OCI-LY7 (cell line): ENCODE results near the gene AGTRAP. TPM values are rescaled to one million over a fixed set of nuclear protein-coding genes. Genes with fewer than 3 reads are reported as not detected.

Source experiments
- BruUV-seq: library from RNA; stranded (reverse); fragments of 400-500 nt; replicated peaks from 2 replicates; lab custom pipeline; 2021; lab: Mats Ljungman, UMichigan
- CTCF ChIA-PET: fragments of 300-600 bp; sonication (Branson Sonifier 250); formaldehyde crosslinking; loops from one replicate; lab custom pipeline; 2022; ENCODE audit warnings: antibody characterized with exemption; ENCODE audit not compliant: unreplicated experiment; lab: Charles Lee
- POLR2A ChIA-PET: fragments of 300-600 bp; sonication (Branson Sonifier 250); formaldehyde crosslinking; loops from one replicate; lab custom pipeline; 2022; ENCODE audit warnings: antibody characterized with exemption; lab: Charles Lee
- DNase-seq: peaks from one replicate; pipeline ENCODE4 v3.0.0-alpha.2; 2015; ENCODE audit warnings: low spot score
- H2AFZ ChIP-seq: fragments of 200-600 bp; sonication (generic), shearing (Covaris generic); 2 replicates; pipeline ENCODE4 v1.6.1; 2014; ENCODE audit warnings: mild to moderate bottlenecking, antibody characterized with exemption, low read length, moderate library complexity
- H3K27ac ChIP-seq: fragments of 200-600 bp; sonication (generic); 2 replicates; pipeline ENCODE4 v1.5.1; 2014; ENCODE audit warnings: mixed run types, low read depth, mild to moderate bottlenecking, moderate library complexity, low read length, inconsistent platforms; ENCODE audit not compliant: poor library complexity, severe bottlenecking
- H3K36me3 ChIP-seq: fragments of 200-600 bp; sonication (generic); 2 replicates; pipeline ENCODE4 v1.6.1; 2014; ENCODE audit warnings: mild to moderate bottlenecking, antibody characterized with exemption, low read length, moderate library complexity, mixed read lengths; ENCODE audit not compliant: insufficient read depth
- H3K4me1 ChIP-seq: fragments of 200-600 bp; sonication (generic); 2 replicates; pipeline ENCODE4 v1.5.1; 2014; ENCODE audit warnings: mild to moderate bottlenecking, low read length; ENCODE audit not compliant: insufficient read depth, poor library complexity, severe bottlenecking
- H3K4me2 ChIP-seq: fragments of 200-600 bp; sonication (generic); 2 replicates; pipeline ENCODE4 v1.6.1; 2014; ENCODE audit warnings: mild to moderate bottlenecking, low read length
- H3K4me3 ChIP-seq: fragments of 200-600 bp; sonication (generic); 2 replicates; pipeline ENCODE4 v1.5.1; 2014; ENCODE audit warnings: mild to moderate bottlenecking, low read depth, low read length; ENCODE audit not compliant: poor library complexity, severe bottlenecking
- H3K79me2 ChIP-seq: fragments of 200-600 bp; sonication (generic); 2 replicates; pipeline ENCODE4 v1.6.1; 2016; ENCODE audit warnings: low read depth, mild to moderate bottlenecking, low read length, moderate library complexity, mixed read lengths; ENCODE audit not compliant: insufficient read depth
- H3K9me2 ChIP-seq: fragments of 200-600 bp; sonication (generic); 2 replicates; pipeline ENCODE4 v1.6.1; 2016; ENCODE audit warnings: mild to moderate bottlenecking, low read length, mixed read lengths; ENCODE audit not compliant: insufficient read depth
- H3K9me3 ChIP-seq: fragments of 200-600 bp; sonication (generic); 2 replicates; pipeline ENCODE4 v1.6.1; 2014; ENCODE audit warnings: mild to moderate bottlenecking, mixed run types, low read length, mixed read lengths
- H4K20me1 ChIP-seq: fragments of 200-600 bp; sonication (generic); 2 replicates; pipeline ENCODE4 v1.6.1; 2014; ENCODE audit warnings: mild to moderate bottlenecking, antibody characterized with exemption, low read length, moderate library complexity, mixed read lengths; ENCODE audit not compliant: insufficient read depth
- EZH2phosphoT487 ChIP-seq: fragments of 200-600 bp; sonication (generic); IDR thresholded peaks from 2 replicates; pipeline ENCODE4 v1.6.1; 2018; ENCODE audit warnings: low read depth, borderline replicate concordance, mild to moderate bottlenecking, mixed run types, antibody characterized with exemption, low read length, moderate library complexity, mixed read lengths
- intact Hi-C: fragments of 100-400 bp; cut with micrococcal nuclease; formaldehyde crosslinking; loops from one replicate; pipeline ENCODE4 v1.10.0; 2022; ENCODE audit not compliant: unreplicated experiment
- total RNA-seq, 2 experiments: library from RNA; depleted of rRNA in 1 of 2; stranded (reverse); fragments of >200 nt in 1 of 2; shearing (Covaris generic) in 1 of 2; gene quantifications; 2 replicates each; pipeline ENCODE4 v1.2.3, GENCODE V29; 2014 to 2022
- TF ChIP-seq, protein P1 (sequence below): fragments of 200-600 bp; sonication (generic); conservative IDR thresholded peaks from 2 replicates; pipeline ENCODE4 v1.5.1; 2014; ENCODE audit warnings: mild to moderate bottlenecking, antibody characterized with exemption, low read length, moderate library complexity, mixed read lengths

The AGTRAP gene
- total RNA-seq, 2 experiments from 2014 or later, result 36.1 to 40.0 TPM

- no peak for TF ChIP-seq EZH2phosphoT487
- TF ChIP-seq, protein P1, sequence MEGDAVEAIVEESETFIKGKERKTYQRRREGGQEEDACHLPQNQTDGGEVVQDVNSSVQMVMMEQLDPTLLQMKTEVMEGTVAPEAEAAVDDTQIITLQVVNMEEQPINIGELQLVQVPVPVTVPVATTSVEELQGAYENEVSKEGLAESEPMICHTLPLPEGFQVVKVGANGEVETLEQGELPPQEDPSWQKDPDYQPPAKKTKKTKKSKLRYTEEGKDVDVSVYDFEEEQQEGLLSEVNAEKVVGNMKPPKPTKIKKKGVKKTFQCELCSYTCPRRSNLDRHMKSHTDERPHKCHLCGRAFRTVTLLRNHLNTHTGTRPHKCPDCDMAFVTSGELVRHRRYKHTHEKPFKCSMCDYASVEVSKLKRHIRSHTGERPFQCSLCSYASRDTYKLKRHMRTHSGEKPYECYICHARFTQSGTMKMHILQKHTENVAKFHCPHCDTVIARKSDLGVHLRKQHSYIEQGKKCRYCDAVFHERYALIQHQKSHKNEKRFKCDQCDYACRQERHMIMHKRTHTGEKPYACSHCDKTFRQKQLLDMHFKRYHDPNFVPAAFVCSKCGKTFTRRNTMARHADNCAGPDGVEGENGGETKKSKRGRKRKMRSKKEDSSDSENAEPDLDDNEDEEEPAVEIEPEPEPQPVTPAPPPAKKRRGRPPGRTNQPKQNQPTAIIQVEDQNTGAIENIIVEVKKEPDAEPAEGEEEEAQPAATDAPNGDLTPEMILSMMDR, result no peak
- H3K9me2 ChIP-seq, result no peaks in the 10 kb centered on the region
- no peak overlapping the region for H3K4me2 ChIP-seq
- ChIA-PET POLR2A (interaction anchor here (0.6 kb wide), 1 partner anchor 239 kb away, joined by 3 read pairs; no protein-coding TSS in a partner anchor), CTCF (no interaction called here)
- no peak overlapping the region for H2AFZ ChIP-seq
- no peaks in the 10 kb centered on the region for H3K4me1 ChIP-seq
- H3K36me3 ChIP-seq, result peaks cover 20% of the 10 kb centered on the region; the same call in 1 of the 2 replicates
- no peaks in the 10 kb centered on the region for H3K79me2 ChIP-seq
- no peak for DNase-seq
- intact Hi-C loops, result no loop called here
- H3K27ac ChIP-seq, result no peak overlapping the region
- H3K9me3 ChIP-seq, result no peaks in the 10 kb centered on the region
- H4K20me1 ChIP-seq, result no peaks in the 10 kb centered on the region
- no TSS peak for BruUV-seq
- no peak overlapping the region for H3K4me3 ChIP-seq
These were observed 11.0 kb downstream of the AGTRAP start for GRCh38 chr1:11746795-11747487.

DNA sequence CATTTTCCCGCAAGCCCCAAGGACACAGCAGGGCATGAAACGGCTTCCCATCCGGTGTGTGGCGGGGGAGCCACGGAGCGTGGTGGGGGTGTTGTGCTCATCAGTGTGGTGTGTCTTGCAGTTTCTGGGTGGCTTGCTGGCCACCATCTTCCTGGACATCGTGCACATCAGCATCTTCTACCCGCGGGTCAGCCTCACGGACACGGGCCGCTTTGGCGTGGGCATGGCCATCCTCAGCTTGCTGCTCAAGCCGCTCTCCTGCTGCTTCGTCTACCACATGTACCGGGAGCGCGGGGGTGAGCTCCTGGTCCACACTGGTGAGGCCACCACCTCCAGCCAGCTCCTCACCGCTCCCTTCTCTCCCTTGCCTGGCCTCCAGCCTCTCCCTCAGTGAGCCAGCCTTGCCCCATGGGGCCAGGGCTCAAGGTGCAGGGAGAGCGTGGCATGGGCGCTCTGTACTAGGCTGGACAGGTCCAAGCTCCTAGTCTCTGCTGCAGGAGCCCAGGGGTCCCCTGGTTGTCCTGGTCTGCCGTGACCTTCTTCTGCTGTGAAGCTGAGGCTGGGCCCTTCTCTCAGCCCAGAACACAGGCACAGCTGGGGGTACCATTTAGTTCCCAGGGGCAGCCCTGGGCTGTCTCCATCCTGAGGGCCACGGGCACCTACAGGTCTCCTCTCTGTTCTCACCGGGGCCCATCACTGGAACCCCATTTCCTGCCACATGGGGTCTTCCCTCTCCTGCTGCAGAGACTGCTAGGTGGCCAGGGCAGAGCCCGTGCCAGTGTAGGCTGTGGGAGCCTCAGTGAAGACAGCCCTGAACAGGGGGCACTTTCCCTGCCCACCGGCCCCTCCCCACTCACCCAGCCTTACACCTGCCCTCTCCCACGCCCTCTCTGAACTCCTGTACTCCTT is 12.6 kb downstream of the AGTRAP start:
- TF ChIP-seq, protein P1, result no peak
- no peak for TF ChIP-seq EZH2phosphoT487
- no peaks in the 10 kb centered on the region for H3K4me1 ChIP-seq
- H3K4me2 ChIP-seq, result no peak overlapping the region
- H3K9me2 ChIP-seq, result no peaks in the 10 kb centered on the region
- no peak overlapping the region for H2AFZ ChIP-seq
- no peak for DNase-seq
- no peaks in the 10 kb centered on the region for H3K9me3 ChIP-seq
- H4K20me1 ChIP-seq, result no peaks in the 10 kb centered on the region
- ChIA-PET POLR2A (interaction anchor here (0.6 kb wide), 1 partner anchor 613 kb away, joined by 3 read pairs; no protein-coding TSS in a partner anchor), CTCF (no interaction called here)
- peaks cover 20% of the 10 kb centered on the region; the same call in 1 of the 2 replicates for H3K36me3 ChIP-seq
- H3K27ac ChIP-seq, result no peak overlapping the region
- H3K79me2 ChIP-seq, result no peaks in the 10 kb centered on the region
- intact Hi-C loops, result no loop called here
- no peak overlapping the region for H3K4me3 ChIP-seq
- BruUV-seq, result no TSS peak
